Stimulated activated CD8-positive, alpha-beta memory T cell treated with anti-CD3 and anti-CD28 coated beads, Interleukin-7, amount 100 ng/mL, for 4 hours (primary cell): ENCODE measurements around the gene PWP2.
"Not testable (repeated sequence)": the region's sequence is repeated elsewhere in the genome, so short reads cannot be mapped to it uniquely, and the experiment has no call there.

Source experiments
- DNase-seq, 2 donors: peaks; one replicate each; pipeline ENCODE4 v3.0.0-alpha.2; 2020; ENCODE audit warnings: low read depth in 2 of 2

The PWP2 gene

GRCh38 chr21:44138039-44138438 lies 30.8 kb downstream of the PWP2 start:
- not testable (repeated sequence) for DNase-seq

GRCh38 chr21:44139787-44140551 lies 32.8 kb downstream of the PWP2 start:
- not testable (repeated sequence) for DNase-seq

GRCh38 chr21:44140552-44140932 lies 33.3 kb downstream of the PWP2 start:
- DNase-seq, result not testable (repeated sequence)

GRCh38 chr21:44142470-44142869 lies 35.3 kb downstream of the PWP2 start:
- not testable (repeated sequence) for DNase-seq

- peak in 1 of 2 donors; percentile 43 for DNase-seq
Measured at GRCh38 chr21:44143380-44143779, 36.2 kb downstream of the PWP2 start.

- DNase-seq, result not testable (repeated sequence)
Measured at GRCh38 chr21:44143996-44144395, 36.8 kb downstream of the PWP2 start.

GRCh38 chr21:44144784-44145602 lies 37.8 kb downstream of the PWP2 start:
- DNase-seq, result not testable (repeated sequence)

GRCh38 chr21:44145616-44146015 lies 38.4 kb downstream of the PWP2 start:
- not testable (repeated sequence) for DNase-seq

GRCh38 chr21:44147108-44147507 lies 39.9 kb downstream of the PWP2 start:
- DNase-seq, result not testable (repeated sequence)

GRCh38 chr21:44150255-44150654 lies 43.1 kb downstream of the PWP2 start:
- not testable (repeated sequence) for DNase-seq

GRCh38 chr21:44153214-44153888 lies 46.2 kb downstream of the PWP2 start:
- not testable (repeated sequence) for DNase-seq

GRCh38 chr21:44153889-44154228 lies 46.7 kb downstream of the PWP2 start:
- peak in 1 of 2 donors; percentile 7 for DNase-seq

- not testable (repeated sequence) for DNase-seq
Measured at GRCh38 chr21:44154816-44155230, 47.6 kb downstream of the PWP2 start.

- not testable (repeated sequence) for DNase-seq
Measured at GRCh38 chr21:44155231-44155993, 48.2 kb downstream of the PWP2 start.

- DNase-seq, result not testable (repeated sequence)
Measured at GRCh38 chr21:44155994-44156380, 48.8 kb downstream of the PWP2 start.

- not testable (repeated sequence) for DNase-seq
Measured at GRCh38 chr21:44157439-44158081, 50.4 kb downstream of the PWP2 start.

- not testable (repeated sequence) for DNase-seq
Measured at GRCh38 chr21:44158082-44158468, 50.9 kb downstream of the PWP2 start.

GRCh38 chr21:44159349-44160297 lies 52.4 kb downstream of the PWP2 start:
- not testable (repeated sequence) for DNase-seq

- DNase-seq, result not testable (repeated sequence)
Measured at GRCh38 chr21:44160298-44160672, 53.1 kb downstream of the PWP2 start.

GRCh38 chr21:44160821-44161220 lies 53.6 kb downstream of the PWP2 start:
- not testable (repeated sequence) for DNase-seq
